NB4 (cell line): ENCODE data around the gene PTCSC3.
"Not testable (repeated sequence)": the region's sequence is repeated elsewhere in the genome, so short reads cannot be mapped to it uniquely, and the experiment has no call there.

Experiments
- DNase-seq: peaks from one replicate; pipeline ENCODE4 v3.0.0; 2010; ENCODE audit warnings: low read depth
- H3K4me3 ChIP-seq: one replicate; pipeline ENCODE4 v1.5.1; 2011; ENCODE audit warnings: mild to moderate bottlenecking, low read depth, low read length, moderate library complexity
- MYC ChIP-seq: IDR thresholded peaks from 2 replicates; pipeline ENCODE4 v1.6.1; 2011; ENCODE audit warnings: low read depth, low read length
- POLR2A ChIP-seq: IDR thresholded peaks from 2 replicates; pipeline ENCODE4 v1.6.1; 2011; ENCODE audit warnings: mild to moderate bottlenecking; ENCODE audit not compliant: insufficient read length; ENCODE audit errors: extremely low read depth
- TF ChIP-seq, protein P1 (sequence below): IDR thresholded peaks from 2 replicates; pipeline ENCODE4 v1.6.1; 2011; ENCODE audit warnings: low read depth, low read length
- TF ChIP-seq, protein P2 (sequence below): IDR thresholded peaks from one replicate; pipeline ENCODE4 v1.5.1; 2012; ENCODE audit warnings: low read depth, low read length

PTCSC3 gene

DNA sequence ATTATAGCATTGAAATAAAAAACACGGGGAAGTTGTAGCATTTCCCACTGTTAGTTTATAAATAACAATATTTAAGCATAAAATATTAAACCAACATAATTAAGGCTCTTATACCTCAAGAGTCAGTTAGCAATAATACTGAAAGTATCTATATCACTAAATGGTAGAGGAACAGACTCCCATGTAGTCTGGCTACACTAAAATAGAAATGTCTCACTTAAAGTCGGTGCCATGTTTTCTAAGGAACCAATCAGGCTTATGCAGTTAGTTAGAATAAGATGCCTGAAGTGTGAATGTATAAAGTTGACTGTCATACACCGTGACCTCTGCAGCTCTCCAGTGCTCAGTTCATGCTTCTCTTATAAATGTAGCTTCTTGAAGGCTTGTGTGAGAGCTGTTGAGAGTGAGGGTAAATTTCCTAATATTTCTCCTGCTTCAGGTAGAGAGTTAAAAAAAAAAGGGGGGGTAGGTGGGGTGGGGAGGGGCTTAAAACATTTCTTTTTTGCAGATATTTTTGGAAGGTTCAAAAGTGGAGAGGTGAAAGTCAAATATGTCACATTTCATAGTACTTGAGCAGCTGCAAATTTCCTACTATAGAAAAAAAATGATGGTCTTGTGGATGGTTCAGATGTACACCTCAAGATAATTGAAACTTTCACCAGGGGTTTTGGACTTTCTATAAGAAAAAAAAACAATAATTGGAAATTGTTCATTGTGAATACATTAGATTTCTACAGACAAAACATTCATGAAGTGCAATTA is 64.5 kb downstream of the PTCSC3 start:
- DNase-seq: no peak
- TF ChIP-seq POLR2A (no peak), MYC (no peak)
- TF ChIP-seq, protein P1, sequence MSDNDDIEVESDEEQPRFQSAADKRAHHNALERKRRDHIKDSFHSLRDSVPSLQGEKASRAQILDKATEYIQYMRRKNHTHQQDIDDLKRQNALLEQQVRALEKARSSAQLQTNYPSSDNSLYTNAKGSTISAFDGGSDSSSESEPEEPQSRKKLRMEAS: no peak
- TF ChIP-seq, protein P2, sequence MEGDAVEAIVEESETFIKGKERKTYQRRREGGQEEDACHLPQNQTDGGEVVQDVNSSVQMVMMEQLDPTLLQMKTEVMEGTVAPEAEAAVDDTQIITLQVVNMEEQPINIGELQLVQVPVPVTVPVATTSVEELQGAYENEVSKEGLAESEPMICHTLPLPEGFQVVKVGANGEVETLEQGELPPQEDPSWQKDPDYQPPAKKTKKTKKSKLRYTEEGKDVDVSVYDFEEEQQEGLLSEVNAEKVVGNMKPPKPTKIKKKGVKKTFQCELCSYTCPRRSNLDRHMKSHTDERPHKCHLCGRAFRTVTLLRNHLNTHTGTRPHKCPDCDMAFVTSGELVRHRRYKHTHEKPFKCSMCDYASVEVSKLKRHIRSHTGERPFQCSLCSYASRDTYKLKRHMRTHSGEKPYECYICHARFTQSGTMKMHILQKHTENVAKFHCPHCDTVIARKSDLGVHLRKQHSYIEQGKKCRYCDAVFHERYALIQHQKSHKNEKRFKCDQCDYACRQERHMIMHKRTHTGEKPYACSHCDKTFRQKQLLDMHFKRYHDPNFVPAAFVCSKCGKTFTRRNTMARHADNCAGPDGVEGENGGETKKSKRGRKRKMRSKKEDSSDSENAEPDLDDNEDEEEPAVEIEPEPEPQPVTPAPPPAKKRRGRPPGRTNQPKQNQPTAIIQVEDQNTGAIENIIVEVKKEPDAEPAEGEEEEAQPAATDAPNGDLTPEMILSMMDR: no peak
- H3K4me3 ChIP-seq: no peak overlapping the region

DNA sequence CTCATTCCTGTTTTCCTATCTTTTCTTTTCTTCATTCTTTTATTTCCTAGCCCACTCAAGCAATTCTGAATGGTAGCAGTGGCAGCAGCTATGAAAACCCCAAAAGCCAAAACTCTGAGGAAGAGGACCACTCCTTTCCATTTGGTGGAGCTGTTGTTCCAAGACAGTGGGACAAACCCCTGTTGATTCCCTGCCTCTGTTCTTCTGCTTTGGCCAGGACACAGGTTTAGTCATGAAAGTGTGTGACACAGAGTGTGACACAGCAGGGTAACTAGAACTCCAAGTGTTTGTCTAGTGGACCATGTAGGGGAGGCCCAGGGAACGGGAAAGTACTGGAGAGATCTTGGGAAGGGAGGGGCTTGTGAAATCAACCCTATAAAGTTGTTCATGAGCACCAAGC is 71.1 kb downstream of the PTCSC3 start:
- TF ChIP-seq, protein P2: peak; percentile 3
- TF ChIP-seq MYC: no peak
- peak; percentile 14 for DNase-seq
- no peak overlapping the region for H3K4me3 ChIP-seq

DNA sequence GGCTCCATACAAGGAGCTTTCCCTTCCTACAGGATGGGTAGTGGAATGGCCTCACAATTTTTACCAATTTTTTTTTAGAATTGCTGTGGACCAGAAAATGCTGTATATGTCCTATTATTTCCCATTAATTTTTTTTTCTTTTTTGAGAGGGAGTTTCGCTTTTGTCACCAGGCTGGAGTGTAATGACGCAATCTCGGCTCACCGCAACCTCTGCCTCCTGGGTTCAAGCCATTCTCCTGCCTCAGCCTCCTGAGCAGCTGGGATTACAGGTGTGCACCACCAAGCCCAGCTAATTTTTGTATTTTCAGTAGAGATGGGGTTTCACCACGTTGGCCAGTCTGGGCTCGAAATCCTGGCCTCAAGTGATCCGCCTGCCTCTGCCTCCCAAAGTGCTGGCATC is 72.3 kb downstream of the PTCSC3 start:
- not testable (repeated sequence) for DNase-seq, H3K4me3 ChIP-seq

DNA sequence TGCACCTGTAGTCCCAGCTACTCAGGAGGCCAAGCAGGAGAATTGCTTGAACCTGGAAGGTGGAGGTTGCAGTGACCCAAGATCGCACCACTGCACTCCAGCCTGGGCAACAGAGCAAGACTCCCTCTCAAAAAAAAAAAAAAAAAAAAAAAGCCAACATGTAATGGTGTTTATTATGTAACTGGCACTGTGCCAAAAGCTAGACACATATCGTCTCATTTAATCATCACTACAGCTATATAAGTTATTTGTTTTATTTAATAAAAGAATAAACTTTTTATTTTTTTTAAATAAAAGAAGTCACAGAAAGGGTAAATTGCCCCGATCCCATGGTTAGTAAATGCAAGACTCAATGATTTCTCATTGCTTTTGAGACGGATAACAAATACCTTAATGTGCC is 76.9 kb downstream of the PTCSC3 start:
- H3K4me3 ChIP-seq: no peak overlapping the region

DNA sequence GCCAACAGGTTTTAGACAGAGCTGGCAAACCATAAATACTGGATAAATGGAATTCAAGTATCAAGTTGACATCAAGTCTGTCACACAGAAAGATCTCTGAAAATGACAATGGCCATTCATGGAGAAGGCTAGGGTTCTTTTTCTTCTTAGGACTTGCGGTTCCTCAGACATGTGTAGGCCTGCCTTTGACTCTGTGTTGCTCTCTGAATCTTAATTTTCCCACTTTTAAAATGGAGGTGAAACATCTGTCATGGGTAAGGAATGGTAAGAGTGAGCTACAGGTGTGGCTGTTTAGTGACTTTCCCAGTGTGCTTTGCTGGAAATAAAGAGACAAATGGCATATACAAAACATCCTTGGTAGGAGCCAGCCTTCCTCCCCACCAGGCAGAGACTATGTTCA is 79.2 kb downstream of the PTCSC3 start:
- TF ChIP-seq, protein P2: no peak
- TF ChIP-seq, protein P1: no peak
- no peak for TF ChIP-seq POLR2A

More for the DNA sequence above, 76.9 kb downstream of the PTCSC3 start:
- no peak for TF ChIP-seq POLR2A
- TF ChIP-seq, protein P1: no peak
- TF ChIP-seq, protein P2: no peak
- no peak for DNase-seq

DNA sequence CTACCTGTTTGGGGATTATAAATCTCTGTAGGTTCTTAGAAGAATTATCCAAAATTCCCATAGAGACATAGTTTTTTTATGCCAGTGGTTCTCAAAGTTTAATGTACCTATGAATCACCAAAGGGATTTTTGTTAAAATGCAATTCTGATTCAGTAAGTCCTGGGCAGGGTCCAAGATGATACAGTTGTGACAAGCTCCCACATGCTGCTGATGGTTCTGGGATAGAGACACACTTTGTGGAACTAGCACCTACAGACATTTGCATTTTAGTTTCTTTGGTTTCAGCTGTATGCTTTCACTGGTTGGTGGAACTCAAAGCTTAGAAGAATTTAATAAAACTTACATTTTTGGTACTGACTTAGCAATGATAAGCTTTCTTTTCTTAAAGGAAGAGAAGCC is 80.4 kb downstream of the PTCSC3 start:
- DNase-seq: no peak
- TF ChIP-seq POLR2A (no peak), MYC (no peak)
- TF ChIP-seq, protein P2: no peak
- TF ChIP-seq, protein P1: no peak
- H3K4me3 ChIP-seq: no peak overlapping the region

More for the DNA sequence above, 79.2 kb downstream of the PTCSC3 start:
- no peak overlapping the region for H3K4me3 ChIP-seq
- no peak for DNase-seq
